Vagina (tissue), 2 donors: ENCODE measurements around the gene PDLIM3.

Experiments
- CTCF ChIP-seq, 3 experiments: fragments of 450-650 bp in 2 of 3; fragments of 200-600 bp in 1 of 3; sonication (generic) in 1 of 3; IDR thresholded peaks; one replicate each; pipeline ENCODE4 v1.5.1; 2017 to 2019; ENCODE audit warnings: antibody characterized with exemption in 3 of 3, mild to moderate bottlenecking in 2 of 3, moderate library complexity in 2 of 3
- POLR2A ChIP-seq, 2 donors: fragments of 450-650 bp; IDR thresholded peaks; one replicate each; pipeline ENCODE4 v1.6.1; 2017; ENCODE audit warnings: antibody characterized with exemption in 2 of 2, mild to moderate bottlenecking in 2 of 2, moderate library complexity in 2 of 2
- POLR2AphosphoS5 ChIP-seq, 2 donors: sonication (generic); formaldehyde crosslinking; IDR thresholded peaks; one replicate each; pipeline ENCODE4 v1.9.0; 2017; ENCODE audit warnings: antibody characterized with exemption in 2 of 2, mild to moderate bottlenecking in 2 of 2, low read depth in 1 of 2; ENCODE audit not compliant: insufficient read depth in 1 of 2

- TF ChIP-seq CTCF (IDR thresholded peaks at IDR 0.05) (no peak), POLR2A (IDR thresholded peaks at IDR 0.05) (no peak), POLR2AphosphoS5 (IDR thresholded peaks at IDR 0.05; ENCODE audit: insufficient read depth in 1 of 2, low read depth in 1 of 2) (no peak)
Measured at GRCh38 chr4:185540040-185540439, 4.7 kb upstream of the PDLIM3 start.
